ENCODE data around the gene FANCM.

GRCh38 chr14:45156067-45156466 lies 20.3 kb downstream of the FANCM start:
- TF ChIP-seq CTCF (IDR thresholded peaks at IDR 0.05; ENCODE audit: low read depth, low read length, poor library complexity, severe bottlenecking) (no peak), EZH2phosphoT487 (IDR thresholded peaks at IDR 0.05; ENCODE audit: borderline replicate concordance, low read length) (no peak)

All from DOHH2 (cell line).